Measurements from ENCODE around the gene LPCAT1. TPM values are rescaled to one million over a fixed set of nuclear protein-coding genes. Genes with fewer than 3 reads are reported as not detected.

LPCAT1 gene
- total RNA-seq, 4 donors from 2014 or later = 23.4 to 45.3 (median 26.8) TPM

GRCh38 chr5:1412163-1412562 lies 111.6 kb downstream of the LPCAT1 start:
- H3K9me3 ChIP-seq = no peaks in the 10 kb centered on the region
- H3K27ac ChIP-seq = no peak overlapping the region
- TF ChIP-seq CTCF (IDR thresholded peaks at IDR 0.05) (no peak), POLR2A (IDR thresholded peaks at IDR 0.05) (no peak), EP300 (IDR thresholded peaks at IDR 0.05) (no peak)
- H3K36me3 ChIP-seq = no peaks in the 10 kb centered on the region
- no peaks in the 10 kb centered on the region for H3K4me1 ChIP-seq
- no peak overlapping the region for H3K4me3 ChIP-seq
- 28 to 47% methylated on average over 9 to 16 of the region's 16 CpGs for WGBS, 2 donors
- peaks cover 0 to 12% of the 10 kb centered on the region in 2 donors for H3K27me3 ChIP-seq
- DNase-seq (ENCODE audit: low spot score in 2 of 2) = no peak

Small RNAs within 50 kb of the gene (small RNA-seq; reads per million reads assigned to genes)
- gene MIR6075 = not detected

Other genes starting within 250 kb of the LPCAT1 start
- gene TERT, start 228.9 kb downstream of the LPCAT1 start, total RNA-seq = not detected
- 100 to 1,000 TPM in 1 of 4 donors, 10 to 100 TPM in 3; 68.8 to 102 (median 84.4) TPM for gene CLPTM1L, start 178.9 kb downstream of the LPCAT1 start, total RNA-seq
- under 1 TPM in 2 of 4 donors, not detected in 2; 0.20 to 0.90 TPM for gene SLC6A3, start 78.5 kb downstream of the LPCAT1 start, total RNA-seq

All from tibial nerve (tissue), 4 donors.